Femur (tissue), 1 donor: ENCODE results near the gene CCDC141.

Source experiments
- DNase-seq: peaks from one replicate; pipeline ENCODE4 v3.0.0-alpha.2; 2017

CCDC141 gene

GRCh38 chr2:178908810-178909209 lies 141.1 kb downstream of the CCDC141 start:
- DNase-seq, result peak; percentile 53

DNA sequence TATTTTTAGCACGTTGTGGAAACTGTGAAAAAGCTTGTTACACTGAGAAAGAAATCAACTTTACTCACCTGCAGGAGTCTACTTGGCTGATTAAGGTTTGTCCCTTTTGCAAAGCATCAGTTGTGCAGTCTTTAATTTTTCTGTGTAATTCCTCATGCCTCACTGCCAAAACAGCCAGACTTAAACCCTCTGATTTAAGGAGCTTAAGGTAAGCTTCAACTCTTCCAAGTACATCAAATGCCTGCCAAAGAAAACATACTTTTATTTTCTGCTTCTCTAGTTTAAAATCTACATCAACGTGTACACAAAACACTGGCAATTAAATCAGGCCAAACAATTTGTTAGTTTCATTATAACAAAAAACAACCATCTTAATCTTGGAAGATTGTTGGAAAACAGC lies 144.7 kb downstream of the CCDC141 start:
- DNase-seq, result no peak

DNA sequence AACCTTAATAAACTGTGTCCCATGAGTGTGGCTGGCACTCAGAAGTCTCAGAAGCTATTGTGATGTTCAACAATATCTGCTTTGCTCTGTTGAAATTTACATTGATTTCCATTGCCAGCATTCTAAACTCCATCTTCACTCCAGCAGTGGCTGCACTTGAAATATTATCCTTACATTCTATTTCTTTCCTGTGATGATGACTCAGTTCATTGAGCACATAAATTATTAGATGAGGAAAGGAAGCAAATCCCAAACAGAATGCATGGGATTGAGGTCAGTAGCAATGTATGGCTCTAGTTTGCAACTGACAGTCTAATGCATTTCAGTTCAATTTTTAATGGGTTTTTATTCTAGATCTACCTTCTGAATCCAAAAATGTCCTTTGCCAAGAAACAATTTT lies 150.3 kb downstream of the CCDC141 start:
- no peak for DNase-seq

GRCh38 chr2:178895872-178896271 lies 154.1 kb downstream of the CCDC141 start:
- no peak for DNase-seq

- no peak for DNase-seq
Measured at GRCh38 chr2:178895171-178895570, 154.8 kb downstream of the CCDC141 start.

DNA sequence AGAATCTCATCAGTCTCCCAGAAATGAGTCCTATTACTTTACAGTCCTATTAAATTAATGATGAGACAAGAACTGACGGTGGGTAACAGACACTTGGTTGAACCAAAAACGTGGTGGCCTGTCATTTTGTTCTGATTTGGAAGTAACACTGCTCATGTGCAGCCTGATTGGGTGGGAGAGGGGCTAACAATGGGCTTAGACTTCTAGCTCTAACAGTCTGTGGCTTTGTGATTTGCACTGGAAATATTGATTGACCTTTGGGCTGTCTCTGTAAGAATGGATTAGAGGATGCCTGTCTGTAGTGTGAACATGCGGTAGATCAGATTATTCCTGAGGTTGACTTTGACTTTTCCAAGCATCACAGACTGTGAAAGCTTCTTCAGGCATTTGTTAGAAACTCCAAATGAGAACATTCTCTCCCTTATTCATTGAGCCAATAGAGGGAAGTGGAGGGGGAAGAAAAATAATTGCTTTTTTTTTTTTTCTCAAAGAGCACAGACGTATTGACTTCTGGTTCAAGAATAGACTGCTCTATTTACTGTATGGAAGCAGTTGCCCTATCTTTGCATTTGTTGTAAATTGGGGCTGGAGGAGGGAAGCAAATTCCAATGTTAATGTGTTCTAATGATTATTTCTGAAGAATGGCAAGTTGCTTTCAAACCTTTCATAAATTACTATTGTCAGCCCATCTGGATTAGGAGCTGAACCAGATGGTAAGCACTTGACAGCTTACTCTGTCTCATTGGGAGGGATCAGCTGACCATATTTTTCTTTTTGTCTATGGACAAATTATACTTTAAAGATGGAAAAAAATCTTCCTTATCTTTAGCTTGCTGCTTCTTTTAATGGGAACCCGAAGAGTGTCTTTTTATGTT lies 156.9 kb downstream of the CCDC141 start:
- no peak for DNase-seq

DNA sequence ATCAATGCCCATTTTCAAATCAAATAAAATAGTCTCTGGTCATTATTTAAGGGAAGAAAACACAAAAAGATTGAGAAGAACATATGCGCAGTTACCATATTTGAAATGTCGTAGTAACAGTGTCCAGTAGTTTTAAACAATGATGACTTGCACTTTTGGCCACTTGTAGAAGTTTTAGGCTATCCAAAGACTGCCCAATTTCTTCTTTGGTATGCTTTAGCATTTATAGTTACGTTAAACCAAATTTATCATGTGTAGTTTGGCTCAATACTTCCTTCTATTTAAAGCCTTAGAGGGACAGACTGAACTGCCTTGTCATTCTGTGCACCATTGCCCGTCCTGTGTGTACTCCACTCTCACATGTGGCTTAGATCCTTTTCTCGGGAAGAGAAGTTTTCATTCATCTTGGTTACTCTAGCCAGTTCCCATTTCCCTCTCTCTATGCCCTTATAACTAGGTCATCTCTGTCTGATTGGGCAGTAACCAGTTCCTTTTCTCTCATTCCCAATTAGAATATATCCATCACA lies 157.9 kb downstream of the CCDC141 start:
- DNase-seq, result no peak

GRCh38 chr2:178891265-178891958 lies 158.5 kb downstream of the CCDC141 start:
- peak; percentile 66 for DNase-seq

DNA sequence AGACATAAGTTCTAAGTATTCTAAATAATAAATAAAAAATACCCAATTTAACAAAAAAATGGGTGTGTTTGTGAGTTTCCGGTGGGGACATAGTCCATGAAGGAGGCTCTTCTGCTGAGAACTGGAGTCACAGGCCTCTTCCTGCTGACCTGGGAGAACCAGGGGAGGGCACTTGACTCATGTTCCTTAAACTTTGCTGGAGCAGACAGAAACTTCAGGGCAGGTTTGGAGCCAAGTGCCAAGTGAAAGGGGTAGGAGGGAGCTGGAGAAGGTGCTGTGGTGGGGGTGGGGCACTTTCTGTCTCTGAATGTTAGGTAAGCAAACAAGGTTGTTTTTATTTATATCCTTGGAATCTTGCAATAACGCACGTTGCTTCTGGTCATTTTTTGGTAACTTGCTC lies 163.9 kb downstream of the CCDC141 start:
- DNase-seq, result no peak

DNA sequence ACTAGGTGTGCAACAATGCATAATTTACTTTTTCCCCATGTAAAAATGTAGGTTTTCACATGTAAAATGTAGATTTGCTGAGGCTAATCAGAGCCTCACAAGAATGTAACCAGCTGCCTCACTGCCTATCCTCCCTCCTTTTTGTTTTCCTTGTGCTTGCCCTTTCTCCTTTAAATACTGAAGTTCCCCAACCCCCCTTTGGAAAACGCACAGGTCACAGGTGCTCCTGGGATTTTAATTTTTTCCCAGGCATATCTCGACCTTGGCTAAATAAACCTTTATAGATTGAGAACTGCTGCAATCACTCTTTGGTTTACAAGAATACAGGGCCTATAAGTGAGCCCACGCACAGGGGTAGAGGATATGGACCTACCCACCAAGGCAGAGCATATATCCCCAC lies 165.5 kb downstream of the CCDC141 start:
- no peak for DNase-seq

DNA sequence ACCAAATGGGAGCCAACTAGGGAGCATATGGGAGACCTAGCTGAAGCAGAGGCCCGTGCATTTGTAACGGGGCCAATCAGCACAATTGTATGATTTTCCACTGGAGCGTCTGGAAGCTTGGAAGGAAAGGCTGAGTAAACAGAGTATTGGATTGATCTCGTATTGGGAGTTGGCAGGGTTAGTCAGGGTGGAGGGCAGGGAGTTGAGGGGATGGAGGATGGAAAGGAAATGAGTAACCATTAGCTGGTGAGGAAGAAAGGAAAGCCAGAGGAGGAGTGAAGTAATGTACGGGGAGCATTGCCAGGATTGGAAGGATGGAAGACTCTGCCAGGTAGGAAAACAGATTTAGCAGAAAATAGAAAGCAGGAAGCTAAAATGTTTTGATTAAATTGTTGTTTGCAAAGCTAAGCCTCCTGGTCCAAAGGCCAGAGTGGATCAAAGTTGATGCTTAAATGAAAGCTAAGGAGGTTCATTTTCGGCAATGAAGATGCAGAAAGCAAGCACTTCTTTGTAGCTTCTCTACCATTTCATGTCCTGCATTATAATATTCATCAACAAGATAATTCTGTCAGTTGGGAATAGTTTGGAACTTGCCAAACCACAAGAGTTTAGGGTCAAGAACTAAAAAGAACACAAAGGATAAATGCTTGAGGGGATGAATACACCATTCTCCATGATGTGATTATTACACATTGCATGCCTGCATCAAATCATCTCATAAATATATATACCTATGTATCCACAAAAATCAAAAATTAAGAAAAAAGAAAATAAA lies 167.1 kb downstream of the CCDC141 start:
- peak; percentile 55 for DNase-seq

- no peak for DNase-seq
Measured at GRCh38 chr2:178881075-178881474, 168.9 kb downstream of the CCDC141 start.

DNA sequence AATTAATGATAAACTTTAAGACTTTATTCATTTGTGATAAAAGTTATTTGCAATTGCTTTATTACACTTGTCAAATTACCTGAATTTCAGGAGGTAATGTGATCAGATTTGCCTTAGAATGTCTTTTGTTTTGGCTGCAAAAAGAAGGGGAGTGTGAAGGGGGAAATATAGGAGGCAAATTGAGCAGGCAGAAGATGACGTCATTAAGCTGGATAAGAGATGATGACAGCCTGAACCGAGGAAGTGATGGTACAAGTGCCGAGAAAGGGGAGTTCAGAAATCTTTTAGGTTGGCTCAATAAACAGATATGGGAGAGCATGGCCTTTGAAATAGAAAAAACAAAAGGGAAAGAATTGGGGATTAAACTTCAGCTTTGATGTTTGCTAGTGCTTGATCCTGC lies 169.7 kb downstream of the CCDC141 start:
- no peak for DNase-seq

DNA sequence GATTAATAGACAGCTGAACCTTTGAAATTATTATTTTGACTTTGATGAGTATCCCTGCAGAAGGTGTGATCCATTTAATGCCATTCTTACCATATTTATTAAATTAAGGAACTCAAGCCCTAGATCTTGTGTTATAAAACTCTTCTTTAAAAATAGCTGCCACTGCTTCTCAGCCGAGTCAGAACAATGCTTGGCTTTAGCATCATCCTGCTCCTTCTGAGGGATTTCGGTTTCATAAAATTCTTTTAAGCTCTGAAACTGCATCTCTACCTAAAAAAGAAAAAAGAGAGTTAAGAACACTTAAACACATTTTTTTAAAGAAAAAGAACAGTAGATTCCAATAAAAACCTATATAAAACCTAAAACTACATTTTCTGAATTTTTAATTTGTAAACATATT lies 172.1 kb downstream of the CCDC141 start:
- DNase-seq, result no peak

GRCh38 chr2:178874529-178875240 lies 175.3 kb downstream of the CCDC141 start:
- DNase-seq, result no peak

- DNase-seq, result no peak
Measured at GRCh38 chr2:178873912-178874311, 176.0 kb downstream of the CCDC141 start.

DNA sequence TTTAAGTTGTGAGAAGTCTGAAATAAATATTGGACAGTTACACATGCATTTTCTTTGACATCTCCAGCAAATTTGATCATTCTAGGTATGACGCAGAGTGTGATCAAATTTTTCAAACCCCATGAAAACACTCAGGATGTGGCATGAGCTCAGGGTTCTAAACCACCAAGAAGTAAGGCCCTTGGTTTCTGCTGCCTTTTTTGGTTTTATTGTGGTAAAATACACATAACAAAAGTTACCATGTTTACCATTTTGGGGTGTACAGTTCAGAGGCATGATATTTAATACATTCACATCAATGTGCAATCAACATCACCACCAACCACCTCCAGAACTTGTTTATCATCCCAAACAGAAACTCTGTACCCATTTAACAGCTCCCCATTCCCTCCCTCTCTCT lies 178.4 kb downstream of the CCDC141 start:
- DNase-seq, result no peak

DNA sequence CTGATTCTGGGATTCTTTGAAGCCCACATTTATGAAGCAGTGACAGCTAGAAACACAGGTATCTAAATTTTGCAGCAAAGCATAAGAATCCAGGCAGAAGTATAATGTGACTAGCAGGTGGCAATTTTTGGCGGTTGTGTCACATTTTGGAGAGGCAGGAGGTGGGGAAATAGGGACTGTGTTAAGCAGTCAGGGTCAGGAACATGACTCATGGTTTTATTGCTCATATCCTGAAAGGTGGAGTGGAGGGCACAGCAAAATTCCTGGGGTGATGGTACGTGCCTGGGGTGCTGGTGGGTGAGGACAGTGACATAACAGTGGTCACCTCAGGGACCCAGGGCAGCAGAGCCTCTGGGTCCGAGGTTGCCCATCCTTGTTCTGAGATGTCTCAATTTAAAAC lies 179.2 kb downstream of the CCDC141 start:
- DNase-seq, result no peak

GRCh38 chr2:178865999-178866398 lies 183.9 kb downstream of the CCDC141 start:
- DNase-seq, result no peak

- peak; percentile 37 for DNase-seq
Measured at GRCh38 chr2:178865146-178865936, 184.6 kb downstream of the CCDC141 start.

- peak; percentile 79 for DNase-seq
Measured at GRCh38 chr2:178863856-178864620, 185.9 kb downstream of the CCDC141 start.
